Fibroblast of the aortic adventitia (primary cell): ENCODE results near the gene SLC37A4. TPM values are rescaled to one million over a fixed set of nuclear protein-coding genes. Genes with fewer than 3 reads are reported as not detected.
A peak's percentile ranks its signal among the peaks of the same experiment; 100 is the strongest.
"Not testable (repeated sequence)": the region's sequence is repeated elsewhere in the genome, so short reads cannot be mapped to it uniquely, and the experiment has no call there.

Experiments
- DNase-seq: peaks from one replicate; pipeline ENCODE4 v3.0.0-alpha.2; 2010; ENCODE audit warnings: low read depth
- H3K4me3 ChIP-seq: 2 replicates; pipeline ENCODE4 v1.5.1; 2011; ENCODE audit warnings: low read depth, mild to moderate bottlenecking, control low read depth, low read length, moderate library complexity
- small RNA-seq: library from RNA; depleted of rRNA; stranded (forward); fragments of <200 nt; gene quantifications from one replicate; pipeline ENCODE3, GENCODE V24; 2012
- total RNA-seq: library from RNA; depleted of rRNA; stranded (reverse); fragments of >200 nt; gene quantifications from 2 replicates; pipeline ENCODE4 v1.2.3, GENCODE V29; 2012; ENCODE audit warnings: low replicate concordance
- TF ChIP-seq, protein P1 (sequence below): IDR thresholded peaks from 2 replicates; pipeline ENCODE4 v1.5.1; 2011; ENCODE audit warnings: mild to moderate bottlenecking, low read length, control low read depth, inconsistent platforms; ENCODE audit not compliant: insufficient read depth

The SLC37A4 gene
- total RNA-seq, 1 donor = 15.5 TPM

DNA sequence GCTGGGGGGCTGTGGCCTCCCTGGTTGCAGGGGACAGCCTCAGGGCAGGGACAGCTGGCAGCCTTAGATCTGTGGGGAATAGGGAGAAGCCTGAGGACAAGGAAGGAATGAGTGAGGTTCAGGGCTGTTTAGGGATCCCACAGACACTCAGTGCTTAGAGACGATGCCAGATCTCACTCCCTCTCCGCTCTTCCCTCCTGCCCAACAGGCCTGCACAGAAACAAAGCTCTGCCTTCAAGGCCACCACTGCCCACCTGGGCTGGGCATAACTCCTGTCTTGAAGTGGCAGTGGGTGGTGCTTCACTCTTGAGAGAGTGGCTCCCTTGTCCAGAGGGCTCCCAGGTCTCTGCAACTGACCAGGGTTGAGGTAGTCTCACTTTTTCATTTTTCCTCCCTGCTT lies 45.9 kb downstream of the SLC37A4 start:
- TF ChIP-seq, protein P1, sequence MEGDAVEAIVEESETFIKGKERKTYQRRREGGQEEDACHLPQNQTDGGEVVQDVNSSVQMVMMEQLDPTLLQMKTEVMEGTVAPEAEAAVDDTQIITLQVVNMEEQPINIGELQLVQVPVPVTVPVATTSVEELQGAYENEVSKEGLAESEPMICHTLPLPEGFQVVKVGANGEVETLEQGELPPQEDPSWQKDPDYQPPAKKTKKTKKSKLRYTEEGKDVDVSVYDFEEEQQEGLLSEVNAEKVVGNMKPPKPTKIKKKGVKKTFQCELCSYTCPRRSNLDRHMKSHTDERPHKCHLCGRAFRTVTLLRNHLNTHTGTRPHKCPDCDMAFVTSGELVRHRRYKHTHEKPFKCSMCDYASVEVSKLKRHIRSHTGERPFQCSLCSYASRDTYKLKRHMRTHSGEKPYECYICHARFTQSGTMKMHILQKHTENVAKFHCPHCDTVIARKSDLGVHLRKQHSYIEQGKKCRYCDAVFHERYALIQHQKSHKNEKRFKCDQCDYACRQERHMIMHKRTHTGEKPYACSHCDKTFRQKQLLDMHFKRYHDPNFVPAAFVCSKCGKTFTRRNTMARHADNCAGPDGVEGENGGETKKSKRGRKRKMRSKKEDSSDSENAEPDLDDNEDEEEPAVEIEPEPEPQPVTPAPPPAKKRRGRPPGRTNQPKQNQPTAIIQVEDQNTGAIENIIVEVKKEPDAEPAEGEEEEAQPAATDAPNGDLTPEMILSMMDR = no peak
- DNase-seq = no peak
- H3K4me3 ChIP-seq = no peak overlapping the region

DNA sequence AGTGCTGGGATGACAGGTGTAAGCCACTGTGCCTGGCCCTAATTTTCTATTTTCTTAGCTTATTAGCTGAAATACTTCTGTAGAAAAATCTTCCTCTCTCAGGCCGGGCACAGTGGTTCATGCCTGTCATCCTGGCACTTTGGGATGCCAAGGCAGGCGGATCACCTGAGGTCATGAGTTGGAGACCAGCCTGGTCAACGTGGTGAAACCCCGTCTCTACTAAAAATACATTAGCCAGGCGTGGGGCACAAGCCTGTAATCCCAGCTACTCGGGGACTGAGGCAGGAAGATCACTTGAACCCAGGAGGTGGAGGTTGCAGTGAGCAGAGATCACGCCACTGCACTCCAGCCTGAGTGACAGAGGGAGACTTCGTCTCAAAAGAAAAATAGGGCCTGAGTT lies 46.3 kb downstream of the SLC37A4 start:
- not testable (repeated sequence) for DNase-seq, H3K4me3 ChIP-seq

DNA sequence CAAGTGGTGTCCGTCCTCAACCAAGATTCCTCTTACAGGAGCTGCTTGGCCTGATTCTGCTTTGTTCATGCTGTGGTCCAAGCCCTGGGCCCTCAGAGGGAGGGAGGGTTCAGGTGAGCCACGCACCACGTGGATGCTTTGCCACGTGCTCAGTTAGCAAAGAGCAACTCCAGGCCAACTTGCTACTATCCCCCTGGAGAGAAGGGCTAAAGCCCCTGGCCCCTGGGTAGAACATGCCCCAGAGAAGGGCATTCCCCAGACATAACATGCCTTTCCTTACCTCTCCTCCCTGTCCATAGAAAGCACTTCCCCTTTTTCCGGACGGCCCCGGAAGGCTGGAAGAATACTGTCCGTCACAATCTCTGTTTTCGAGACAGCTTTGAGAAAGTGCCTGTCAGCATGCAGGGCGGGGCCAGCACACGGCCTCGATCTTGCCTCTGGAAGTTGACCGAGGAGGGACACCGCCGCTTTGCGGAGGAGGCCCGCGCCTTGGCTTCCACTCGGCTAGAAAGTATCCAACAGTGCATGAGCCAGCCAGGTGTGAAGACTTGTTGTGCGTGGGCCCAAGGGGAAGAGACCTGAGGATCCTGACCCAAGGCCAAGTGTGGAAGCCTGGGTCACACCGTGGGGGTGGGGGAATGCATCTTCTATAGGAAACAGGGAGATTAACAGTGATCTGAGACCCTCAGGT lies 50.3 kb downstream of the SLC37A4 start:
- TF ChIP-seq, protein P1 = no peak
- H3K4me3 ChIP-seq = no peak overlapping the region
- no peak for DNase-seq

DNA sequence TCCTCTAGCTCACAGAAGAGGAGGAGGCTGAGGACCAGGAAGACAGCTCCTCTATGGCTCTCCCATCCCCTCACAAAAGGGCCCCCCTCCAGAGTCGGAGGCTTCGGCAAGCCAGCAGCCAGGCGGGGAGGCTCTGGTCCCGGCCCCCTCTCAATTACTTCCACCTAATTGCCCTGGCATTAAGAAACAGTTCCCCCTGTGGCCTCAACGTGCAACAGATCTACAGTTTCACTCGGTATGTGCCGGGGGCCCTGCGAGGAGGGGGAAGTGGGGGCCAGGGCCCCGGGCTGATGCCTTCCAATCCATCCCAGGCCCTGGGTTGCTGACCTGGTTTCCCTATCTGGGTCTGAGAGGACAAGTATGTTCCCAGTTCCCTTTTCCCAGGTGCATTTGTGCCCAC lies 51.2 kb downstream of the SLC37A4 start:
- no peak for DNase-seq
- TF ChIP-seq, protein P1 = no peak
- H3K4me3 ChIP-seq = no peak overlapping the region

DNA sequence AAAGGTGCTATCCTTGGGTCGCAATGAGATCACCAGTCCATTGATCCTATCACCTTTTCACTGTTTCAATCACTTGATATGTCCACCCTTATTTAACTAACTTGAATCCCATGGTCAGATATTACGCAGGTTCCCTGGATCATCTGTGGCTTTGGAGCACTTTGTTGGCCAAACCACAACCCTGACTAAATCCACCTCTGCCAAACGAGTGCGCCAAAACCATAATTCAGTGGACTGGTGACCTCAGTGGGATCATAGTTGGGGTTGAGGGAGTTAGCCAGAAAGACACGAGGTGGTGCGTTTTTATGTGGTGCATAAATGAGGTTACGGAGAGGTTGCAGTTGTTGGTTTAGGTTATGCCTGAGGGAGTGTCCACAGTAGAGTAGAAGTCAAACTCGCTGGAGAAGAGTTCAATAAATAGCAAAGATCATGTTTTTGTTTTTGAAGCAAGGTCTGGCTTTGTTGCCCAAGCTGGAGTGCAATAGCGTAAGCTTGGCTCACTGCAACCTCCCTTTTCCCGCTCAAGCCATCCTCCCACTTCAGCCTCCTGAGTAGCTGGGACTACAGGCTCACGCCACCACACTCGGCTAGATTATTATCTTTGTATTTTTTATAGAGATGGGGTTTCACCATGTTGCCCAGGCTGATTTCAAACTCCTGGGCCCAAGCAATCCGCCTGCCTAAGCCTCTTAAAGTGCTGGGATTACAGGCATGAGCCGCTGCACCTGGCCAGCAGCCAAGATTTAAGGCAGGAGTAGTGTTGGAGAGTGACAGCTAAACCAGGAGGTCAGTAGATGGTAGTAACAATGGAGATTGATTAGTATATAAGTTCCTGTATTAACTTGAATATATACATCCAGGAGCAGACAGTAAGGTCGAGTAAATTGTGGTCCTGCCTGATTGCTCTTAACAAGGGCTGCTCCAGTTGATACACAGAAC lies 54.6 kb downstream of the SLC37A4 start:
- DNase-seq = peak; percentile 5
- H3K4me3 ChIP-seq = no peak overlapping the region
- TF ChIP-seq, protein P1 = no peak

Small RNAs within 50 kb of the gene (small RNA-seq; reads per million reads assigned to genes)
- gene AP003392.2 (not detected), gene RF00017 (not detected), gene RF00019 (not detected)

Other genes with a start within 250 kb of the SLC37A4 start
- 174 and 189 TPM in 2 replicates for gene DDX6, start 239.7 kb downstream of the SLC37A4 start, total RNA-seq
- not detected in 2 replicates for gene CXCR5, start 147.0 kb downstream of the SLC37A4 start, total RNA-seq
- gene BCL9L, start 105.0 kb downstream of the SLC37A4 start, total RNA-seq = 17.7 and 19.5 TPM in 2 replicates
- gene UPK2, start 74.6 kb downstream of the SLC37A4 start, total RNA-seq = not detected in 2 replicates
- gene FOXR1, start 59.1 kb downstream of the SLC37A4 start, total RNA-seq = not detected in 2 replicates
- gene CENATAC, start 32.7 kb downstream of the SLC37A4 start, total RNA-seq = 30.9 and 63.4 TPM in 2 replicates
- 796 and 2,500 TPM in 2 replicates for gene RPS25, start 12.5 kb downstream of the SLC37A4 start, total RNA-seq
- 61.2 and 79.9 TPM in 2 replicates for gene TRAPPC4, start 12.1 kb downstream of the SLC37A4 start, total RNA-seq
- 117 and 126 TPM in 2 replicates for gene HYOU1, start 26.3 kb upstream of the SLC37A4 start, total RNA-seq
- gene VPS11, start 36.9 kb upstream of the SLC37A4 start, total RNA-seq = 16.8 and 29.4 TPM in 2 replicates
- gene HMBS, start 54.0 kb upstream of the SLC37A4 start, total RNA-seq = 5.3 and 14.9 TPM in 2 replicates
- 7.0 and 30.5 TPM in 2 replicates for gene DPAGT1, start 71.0 kb upstream of the SLC37A4 start, total RNA-seq
- 2.6 and 4.9 TPM in 2 replicates for gene C2CD2L, start 76.5 kb upstream of the SLC37A4 start, total RNA-seq
- 8.7 and 19.1 TPM in 2 replicates for gene HINFP, start 90.7 kb upstream of the SLC37A4 start, total RNA-seq
- 0.08 TPM in 1 of 2 replicates, not detected in the other for gene ABCG4, start 118.2 kb upstream of the SLC37A4 start, total RNA-seq
- 16.5 and 18.3 TPM in 2 replicates for gene NLRX1, start 137.8 kb upstream of the SLC37A4 start, total RNA-seq
- gene NHERF4, start 154.6 kb upstream of the SLC37A4 start, total RNA-seq = not detected in 2 replicates
- 4.0 and 11.4 TPM in 2 replicates for gene CBL, start 175.5 kb upstream of the SLC37A4 start, total RNA-seq